Measurements from ENCODE around the gene CACNA1C.

CACNA1C gene

GRCh38 chr12:2682296-2683251 lies 629.8 kb downstream of the CACNA1C start:
- TF ChIP-seq GATA2 (IDR thresholded peaks at IDR 0.05; ENCODE audit: low read depth, low read length), result no peak

- TF ChIP-seq GATA3 (IDR thresholded peaks at IDR 0.05; ENCODE audit: low read depth, low read length) (no peak), GATA2 (IDR thresholded peaks at IDR 0.05; ENCODE audit: low read depth, low read length) (no peak)
Observed at GRCh38 chr12:2683283-2684025, 630.7 kb downstream of the CACNA1C start.

GRCh38 chr12:2686280-2686646 lies 633.5 kb downstream of the CACNA1C start:
- TF ChIP-seq GATA3 (IDR thresholded peaks at IDR 0.05; ENCODE audit: low read depth, low read length), result no peak
- TF ChIP-seq GATA2 (IDR thresholded peaks at IDR 0.05; ENCODE audit: low read depth, low read length), result no peak

GRCh38 chr12:2687058-2687457 lies 634.3 kb downstream of the CACNA1C start:
- TF ChIP-seq GATA3 (IDR thresholded peaks at IDR 0.05; ENCODE audit: low read depth, low read length) (no peak), GATA2 (IDR thresholded peaks at IDR 0.05; ENCODE audit: low read depth, low read length) (no peak)

GRCh38 chr12:2687726-2688125 lies 634.9 kb downstream of the CACNA1C start:
- no peak for TF ChIP-seq GATA3 (IDR thresholded peaks at IDR 0.05; ENCODE audit: low read depth, low read length)
- TF ChIP-seq GATA2 (IDR thresholded peaks at IDR 0.05; ENCODE audit: low read depth, low read length), result no peak

GRCh38 chr12:2688381-2688931 lies 635.7 kb downstream of the CACNA1C start:
- TF ChIP-seq GATA2 (IDR thresholded peaks at IDR 0.05; ENCODE audit: low read depth, low read length) (no peak), GATA3 (IDR thresholded peaks at IDR 0.05; ENCODE audit: low read depth, low read length) (no peak)

- TF ChIP-seq GATA2 (IDR thresholded peaks at IDR 0.05; ENCODE audit: low read depth, low read length) (no peak), GATA3 (IDR thresholded peaks at IDR 0.05; ENCODE audit: low read depth, low read length) (no peak)
Observed at GRCh38 chr12:2689393-2689792, 636.6 kb downstream of the CACNA1C start.

- no peak for TF ChIP-seq GATA2 (IDR thresholded peaks at IDR 0.05; ENCODE audit: low read depth, low read length)
- TF ChIP-seq GATA3 (IDR thresholded peaks at IDR 0.05; ENCODE audit: low read depth, low read length), result no peak
Observed at GRCh38 chr12:2689879-2690278, 637.1 kb downstream of the CACNA1C start.

GRCh38 chr12:2690348-2691005 lies 637.7 kb downstream of the CACNA1C start:
- no peak for TF ChIP-seq GATA3 (IDR thresholded peaks at IDR 0.05; ENCODE audit: low read depth, low read length)

- TF ChIP-seq GATA3 (IDR thresholded peaks at IDR 0.05; ENCODE audit: low read depth, low read length), result no peak
- no peak for TF ChIP-seq GATA2 (IDR thresholded peaks at IDR 0.05; ENCODE audit: low read depth, low read length)
Observed at GRCh38 chr12:2691006-2691344, 638.2 kb downstream of the CACNA1C start.

GRCh38 chr12:2691345-2692071 lies 638.7 kb downstream of the CACNA1C start:
- TF ChIP-seq GATA2 (IDR thresholded peaks at IDR 0.05; ENCODE audit: low read depth, low read length) (no peak), GATA3 (IDR thresholded peaks at IDR 0.05; ENCODE audit: low read depth, low read length) (no peak)

- TF ChIP-seq GATA3 (IDR thresholded peaks at IDR 0.05; ENCODE audit: low read depth, low read length) (no peak), GATA2 (IDR thresholded peaks at IDR 0.05; ENCODE audit: low read depth, low read length) (no peak)
Observed at GRCh38 chr12:2692080-2692479, 639.3 kb downstream of the CACNA1C start.

- TF ChIP-seq GATA2 (IDR thresholded peaks at IDR 0.05; ENCODE audit: low read depth, low read length) (no peak), GATA3 (IDR thresholded peaks at IDR 0.05; ENCODE audit: low read depth, low read length) (no peak)
Observed at GRCh38 chr12:2693244-2693860, 640.6 kb downstream of the CACNA1C start.
